ENCODE measurements around the gene FOXO3.
"Not testable (repeated sequence)": the region's sequence is repeated elsewhere in the genome, so short reads cannot be mapped to it uniquely, and the experiment has no call there.

Gene FOXO3

DNA sequence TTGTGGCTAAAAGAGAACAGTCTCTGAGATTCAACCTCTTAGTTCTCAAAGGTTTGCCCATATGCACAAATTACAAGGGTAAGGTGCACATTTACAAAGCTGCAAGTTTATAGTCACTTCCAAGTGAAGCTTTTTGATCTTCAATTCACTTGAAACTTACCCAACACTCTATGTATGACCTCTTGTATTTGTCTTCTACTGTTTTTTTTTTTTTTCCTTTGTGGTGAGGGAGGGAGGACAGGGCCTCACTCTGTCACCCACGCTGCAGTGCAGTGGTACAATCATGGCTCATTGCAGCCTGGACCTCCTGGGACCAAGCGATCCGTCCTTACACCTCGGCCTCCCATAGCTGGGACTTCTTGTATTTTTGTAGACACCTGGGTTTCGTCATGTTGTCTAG is 4.5 kb upstream of the FOXO3 start:
- DNase-seq = no peak

- DNase-seq = peak; percentile 23
These were observed 3.7 kb upstream of the FOXO3 start for GRCh38 chr6:108556866-108557493.

DNA sequence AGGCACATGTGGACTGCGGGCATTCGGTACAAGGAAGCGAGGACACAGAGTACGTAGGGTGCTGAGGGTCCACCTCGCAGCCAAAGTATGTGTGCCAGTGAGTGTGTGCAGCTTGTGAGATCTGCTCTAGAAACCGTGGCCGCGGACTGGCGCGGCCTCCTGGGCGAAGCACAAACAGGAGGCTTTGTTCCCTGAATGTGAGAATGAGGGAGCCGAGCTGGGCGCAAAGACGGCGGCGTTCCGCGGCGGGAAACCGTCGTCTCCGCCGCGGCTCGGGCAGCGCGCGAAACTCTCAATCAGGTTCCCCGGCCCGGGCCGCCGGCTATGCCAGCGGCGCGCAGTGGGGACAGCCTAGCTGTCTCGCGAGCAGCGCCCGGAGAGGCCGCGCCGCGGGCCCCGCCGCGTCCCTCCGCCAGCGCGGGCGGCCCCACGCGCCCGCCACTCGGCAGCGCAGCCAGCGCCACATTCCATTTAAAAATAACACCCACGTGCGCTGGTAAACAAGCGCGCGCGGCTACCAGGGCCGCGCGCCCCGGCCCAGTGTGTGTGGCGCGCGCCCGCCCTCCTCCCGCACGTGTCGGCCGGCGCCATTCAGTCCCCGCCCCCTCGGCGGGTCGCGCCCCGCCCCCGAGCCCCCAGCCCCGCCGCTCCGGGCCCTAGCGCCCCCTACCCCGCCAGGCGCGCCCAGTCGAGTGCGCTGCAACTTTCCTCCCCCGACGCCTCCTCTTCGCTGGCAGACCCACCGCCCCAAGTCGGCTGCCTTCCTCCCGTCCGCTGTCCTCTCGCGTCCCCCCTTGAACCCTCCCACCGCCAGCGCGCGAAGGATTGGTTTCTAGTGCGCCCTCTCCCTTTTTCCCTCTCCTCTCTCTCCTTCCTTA is 3.0 kb upstream of the FOXO3 start:
- DNase-seq = peak; percentile 82

GRCh38 chr6:108558372-108559096 is 2.2 kb upstream of the FOXO3 start:
- DNase-seq = peak; percentile 96

- peak; percentile 85 for DNase-seq
These were observed 1.4 kb upstream of the FOXO3 start for GRCh38 chr6:108559097-108559883.

DNA sequence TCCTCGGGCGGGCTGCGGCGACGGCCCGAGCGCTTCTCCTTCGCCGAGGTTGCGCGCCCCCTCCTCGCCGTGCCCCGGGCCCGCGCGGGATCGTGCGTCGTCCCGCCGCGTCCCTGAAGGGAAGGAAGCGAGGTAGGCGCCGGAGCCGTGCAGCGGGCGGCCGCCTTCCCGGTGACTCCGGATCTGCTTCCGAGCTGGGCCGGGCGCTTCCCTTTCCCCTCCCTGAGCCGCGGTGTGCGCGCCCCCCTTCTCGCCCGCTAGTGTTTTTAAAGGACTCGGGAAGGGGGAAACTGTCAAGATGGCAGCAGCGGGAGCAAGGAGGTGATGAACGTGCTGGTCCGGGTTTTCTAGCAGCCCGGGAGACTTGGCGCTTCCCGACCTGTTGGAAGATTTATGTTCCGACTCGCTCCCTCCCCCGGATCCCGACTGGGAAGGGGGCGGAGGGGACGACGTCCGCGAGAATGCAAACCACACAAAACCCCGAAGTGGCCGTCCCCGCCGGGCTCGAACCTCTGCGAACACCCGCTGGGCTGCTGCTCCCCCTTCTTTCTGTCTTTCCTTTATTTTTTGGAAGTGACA is 744 bp upstream of the FOXO3 start:
- no peak for DNase-seq

DNA sequence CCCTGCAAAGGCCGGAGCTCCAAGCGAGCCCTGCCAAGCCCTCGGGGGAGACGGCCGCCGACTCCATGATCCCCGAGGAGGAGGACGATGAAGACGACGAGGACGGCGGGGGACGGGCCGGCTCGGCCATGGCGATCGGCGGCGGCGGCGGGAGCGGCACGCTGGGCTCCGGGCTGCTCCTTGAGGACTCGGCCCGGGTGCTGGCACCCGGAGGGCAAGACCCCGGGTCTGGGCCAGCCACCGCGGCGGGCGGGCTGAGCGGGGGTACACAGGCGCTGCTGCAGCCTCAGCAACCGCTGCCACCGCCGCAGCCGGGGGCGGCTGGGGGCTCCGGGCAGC is 561 bp downstream of the FOXO3 start:
- not testable (repeated sequence) for DNase-seq

DNA sequence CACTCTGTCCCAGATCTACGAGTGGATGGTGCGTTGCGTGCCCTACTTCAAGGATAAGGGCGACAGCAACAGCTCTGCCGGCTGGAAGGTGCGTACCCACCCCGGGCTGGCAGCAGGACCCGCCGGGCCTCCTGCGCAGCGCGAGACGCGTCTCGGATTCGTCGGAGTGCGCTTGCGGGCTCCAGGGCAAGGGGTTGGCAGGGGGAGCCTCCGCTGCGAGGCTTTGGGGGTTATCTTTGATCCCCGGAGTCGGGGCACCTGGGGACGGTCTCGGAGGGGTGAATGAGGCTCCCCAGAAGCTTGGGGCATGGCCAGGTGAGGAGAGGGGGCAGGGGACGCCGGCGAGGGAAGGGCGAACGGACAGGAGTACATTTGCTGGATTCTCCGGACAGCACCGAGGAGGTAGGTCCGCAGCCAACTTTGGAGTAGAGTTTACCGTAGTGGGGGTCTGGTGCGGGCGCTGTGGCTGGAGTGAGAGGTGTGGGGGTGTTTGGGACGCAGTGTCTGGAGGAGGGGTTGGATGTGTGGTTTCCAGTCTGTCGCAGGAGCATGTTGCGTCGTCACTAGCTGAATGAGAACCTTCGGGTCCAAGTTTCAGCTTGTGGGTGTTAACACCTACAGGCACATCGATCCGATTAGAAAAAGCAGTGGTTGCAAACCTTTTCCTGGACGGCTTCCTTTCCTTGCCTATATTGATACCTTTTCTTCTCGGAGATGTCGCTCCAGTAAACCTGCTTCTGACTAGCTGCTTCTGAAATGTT is 1.2 kb downstream of the FOXO3 start:
- no peak for DNase-seq

GRCh38 chr6:108562503-108562993 is 1.8 kb downstream of the FOXO3 start:
- DNase-seq = no peak

- no peak for DNase-seq
These were observed 2.6 kb downstream of the FOXO3 start for GRCh38 chr6:108563292-108563691.

DNA sequence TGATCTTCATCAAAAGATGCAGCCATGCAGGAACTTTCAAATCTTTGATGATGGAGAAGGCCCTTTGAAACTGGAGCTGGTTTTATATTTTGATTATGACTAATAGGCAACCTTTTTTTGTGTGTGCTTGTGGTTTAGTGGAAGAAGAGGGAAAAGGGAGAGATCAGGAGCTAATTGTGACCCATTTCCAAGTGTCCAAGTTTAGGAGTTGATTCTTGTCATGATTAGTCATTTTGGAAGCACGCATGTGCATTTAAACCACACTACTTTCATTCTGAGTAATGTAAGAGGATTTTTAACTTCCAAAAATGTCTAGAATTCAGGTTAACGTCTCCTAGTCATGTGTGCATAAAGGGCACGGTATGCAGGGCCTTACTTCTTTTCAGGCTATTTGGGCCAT is 3.5 kb downstream of the FOXO3 start:
- DNase-seq = no peak

DNA sequence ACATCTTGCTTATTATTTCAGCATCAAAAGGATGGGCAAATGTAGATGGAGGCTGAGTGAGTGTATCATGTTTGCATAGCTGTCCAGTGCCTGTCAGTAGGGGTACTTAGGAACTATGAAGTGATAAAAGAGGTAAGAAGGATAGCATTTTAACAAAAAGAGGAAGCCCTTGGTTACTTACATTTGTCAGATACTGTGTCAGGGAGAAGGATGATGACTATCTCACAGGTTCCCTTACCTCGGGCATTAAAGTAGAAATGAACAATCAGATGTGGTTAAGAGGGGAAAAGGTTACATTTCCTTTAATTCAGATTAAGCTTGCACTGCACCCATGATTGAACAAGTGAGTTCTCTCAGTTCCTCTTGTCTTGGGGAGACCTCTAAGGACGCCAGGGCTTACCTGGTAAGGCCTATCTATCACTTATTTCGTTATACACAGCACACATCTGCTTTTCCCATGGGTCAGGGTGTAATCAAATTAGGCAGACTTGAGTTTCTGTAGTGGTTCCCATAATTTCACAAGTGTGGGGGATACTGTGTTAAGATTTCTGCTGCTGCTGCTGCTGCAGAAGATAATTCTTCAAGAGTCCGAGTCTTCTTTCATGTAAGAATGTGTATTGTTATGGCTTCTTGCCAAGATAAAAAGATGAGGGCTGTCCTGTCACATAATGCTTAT is 4.5 kb downstream of the FOXO3 start:
- DNase-seq = no peak

DNA sequence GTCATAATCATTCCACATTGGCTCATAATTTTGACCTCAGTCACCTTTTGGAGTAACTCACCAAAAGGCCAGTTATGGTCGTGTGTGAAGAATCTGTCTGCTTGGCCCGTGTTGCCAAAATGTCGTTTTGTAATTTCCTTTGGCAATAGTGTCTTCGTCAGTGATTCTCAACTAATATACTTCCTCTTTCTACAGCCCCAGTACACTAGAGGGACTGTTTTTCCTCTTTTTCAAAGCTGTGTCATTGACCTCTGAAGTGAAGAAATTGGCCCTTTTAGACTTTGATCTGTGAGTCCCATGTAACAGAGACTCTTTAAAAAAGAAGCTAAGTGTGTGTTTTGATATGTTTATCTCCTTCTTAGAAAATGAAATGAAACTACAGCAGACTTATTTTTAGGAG is 5.2 kb downstream of the FOXO3 start:
- DNase-seq = no peak

GRCh38 chr6:108566406-108566805 is 5.7 kb downstream of the FOXO3 start:
- no peak for DNase-seq

GRCh38 chr6:108568101-108568500 is 7.4 kb downstream of the FOXO3 start:
- DNase-seq = no peak

DNA sequence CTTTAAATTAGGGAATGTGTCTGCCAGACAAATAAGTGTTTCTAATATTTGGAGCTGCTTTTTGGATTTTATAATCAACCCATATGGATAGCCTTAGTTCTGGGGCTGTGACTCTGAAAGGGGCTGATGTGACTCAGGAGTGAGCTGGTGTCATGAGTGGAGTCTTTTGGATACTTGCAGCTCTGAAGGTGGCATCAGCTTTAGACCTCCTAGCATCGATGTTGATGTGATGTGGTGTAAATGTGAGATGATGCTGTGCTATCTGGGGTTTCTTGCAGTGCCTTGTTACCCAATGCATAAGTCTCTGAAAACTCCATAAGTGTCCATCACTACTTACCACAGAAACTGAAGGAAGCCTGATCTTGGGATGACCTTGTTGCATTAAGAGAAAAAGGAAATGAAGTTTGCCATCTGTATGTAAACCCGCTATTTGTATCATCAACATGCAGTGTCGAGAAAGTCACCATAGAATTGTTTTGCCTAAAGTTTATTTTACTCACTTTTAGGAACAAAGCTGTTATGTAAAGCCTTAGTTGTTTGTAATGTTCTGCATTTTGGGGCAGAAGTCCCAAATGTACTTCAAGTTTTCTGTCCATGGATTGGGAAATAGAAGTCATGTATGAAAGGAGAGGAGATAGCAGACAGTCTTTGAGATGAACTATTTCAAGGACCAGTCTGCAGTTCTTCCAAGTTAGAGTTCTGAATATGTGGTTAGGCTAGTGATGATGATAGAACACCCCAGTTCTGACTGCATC is 8.0 kb downstream of the FOXO3 start:
- no peak for DNase-seq

GRCh38 chr6:108570517-108570916 is 9.8 kb downstream of the FOXO3 start:
- no peak for DNase-seq

DNA sequence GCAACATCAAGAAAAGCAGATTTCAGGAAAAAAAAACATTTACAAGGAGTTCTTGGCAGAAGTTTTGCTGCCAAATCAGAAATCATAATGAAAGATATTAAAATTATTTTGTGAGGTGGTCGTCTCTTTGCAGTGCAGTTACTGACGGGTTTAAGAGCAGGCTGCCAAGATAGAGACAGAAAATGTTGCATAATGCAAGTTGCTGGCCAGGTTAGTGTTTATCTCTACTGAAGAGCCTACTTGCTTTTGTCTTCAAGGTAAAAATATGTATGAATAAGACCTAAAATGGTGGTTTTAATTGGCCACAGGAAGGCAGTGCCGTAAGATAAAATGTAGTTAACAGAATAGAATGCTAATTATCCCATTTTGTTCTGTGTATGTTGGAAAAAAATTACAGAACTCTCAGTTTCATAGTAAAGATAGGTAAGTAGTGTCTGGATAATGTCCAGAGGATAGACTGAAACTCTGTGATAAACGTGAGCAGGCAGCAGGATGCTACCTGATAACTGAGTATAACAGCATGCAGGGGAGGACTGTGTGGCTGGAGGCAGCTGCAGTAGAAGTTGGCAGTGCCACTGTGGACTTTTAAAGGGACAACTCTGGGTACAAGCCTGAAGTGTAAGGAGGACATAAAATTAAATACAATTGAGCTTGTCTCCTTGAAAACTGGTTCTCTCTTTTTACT is 13.9 kb downstream of the FOXO3 start:
- DNase-seq = no peak

DNA sequence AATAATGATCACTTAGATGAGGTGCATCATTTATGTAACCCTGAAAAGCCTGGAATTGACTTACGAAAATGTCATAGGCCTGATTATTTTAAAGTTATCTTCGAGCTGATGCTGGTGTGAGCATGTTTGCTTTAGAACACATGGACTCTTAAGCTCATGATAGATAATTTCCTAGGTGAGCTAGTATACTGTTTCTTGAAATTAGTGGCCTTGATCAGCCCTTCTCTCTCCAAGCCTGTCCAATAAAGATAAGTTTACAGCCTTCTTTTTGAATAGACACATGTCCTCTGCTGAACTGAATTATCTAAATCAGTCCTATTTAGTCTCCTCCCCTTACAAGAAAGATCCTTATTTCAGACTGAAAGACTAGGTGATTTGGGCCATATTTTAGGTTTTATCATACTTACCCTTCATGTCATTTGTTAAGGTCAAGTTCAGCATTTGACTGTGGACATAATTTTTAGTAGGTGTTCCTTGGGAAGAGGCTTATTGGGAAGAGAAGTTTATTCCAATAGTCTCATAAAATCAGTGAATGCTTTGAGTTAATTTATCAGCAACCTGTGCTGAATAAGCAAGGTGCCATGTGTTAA is 15.3 kb downstream of the FOXO3 start:
- no peak for DNase-seq

Data from activated CD8-positive, alpha-beta memory T cell treated with anti-CD3 and anti-CD28 coated beads, Interleukin-2, amount 50 U/mL, for 4 hours (primary cell).